IPS-18c (cell line): ENCODE measurements around the gene CRTAC1.

Experiments
- H3K4me3 ChIP-seq: 2 replicates; pipeline ENCODE4 v1.7.0; 2013; ENCODE audit warnings: low read depth, mild to moderate bottlenecking, low read length, moderate library complexity; ENCODE audit not compliant: insufficient read depth
- H3K9me3 ChIP-seq: one replicate; pipeline ENCODE4 v1.6.1; 2013; ENCODE audit warnings: mild to moderate bottlenecking, low read length, moderate library complexity; ENCODE audit not compliant: control insufficient read depth, insufficient read depth

The CRTAC1 gene, protein sequence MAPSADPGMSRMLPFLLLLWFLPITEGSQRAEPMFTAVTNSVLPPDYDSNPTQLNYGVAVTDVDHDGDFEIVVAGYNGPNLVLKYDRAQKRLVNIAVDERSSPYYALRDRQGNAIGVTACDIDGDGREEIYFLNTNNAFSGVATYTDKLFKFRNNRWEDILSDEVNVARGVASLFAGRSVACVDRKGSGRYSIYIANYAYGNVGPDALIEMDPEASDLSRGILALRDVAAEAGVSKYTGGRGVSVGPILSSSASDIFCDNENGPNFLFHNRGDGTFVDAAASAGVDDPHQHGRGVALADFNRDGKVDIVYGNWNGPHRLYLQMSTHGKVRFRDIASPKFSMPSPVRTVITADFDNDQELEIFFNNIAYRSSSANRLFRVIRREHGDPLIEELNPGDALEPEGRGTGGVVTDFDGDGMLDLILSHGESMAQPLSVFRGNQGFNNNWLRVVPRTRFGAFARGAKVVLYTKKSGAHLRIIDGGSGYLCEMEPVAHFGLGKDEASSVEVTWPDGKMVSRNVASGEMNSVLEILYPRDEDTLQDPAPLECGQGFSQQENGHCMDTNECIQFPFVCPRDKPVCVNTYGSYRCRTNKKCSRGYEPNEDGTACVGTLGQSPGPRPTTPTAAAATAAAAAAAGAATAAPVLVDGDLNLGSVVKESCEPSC

DNA sequence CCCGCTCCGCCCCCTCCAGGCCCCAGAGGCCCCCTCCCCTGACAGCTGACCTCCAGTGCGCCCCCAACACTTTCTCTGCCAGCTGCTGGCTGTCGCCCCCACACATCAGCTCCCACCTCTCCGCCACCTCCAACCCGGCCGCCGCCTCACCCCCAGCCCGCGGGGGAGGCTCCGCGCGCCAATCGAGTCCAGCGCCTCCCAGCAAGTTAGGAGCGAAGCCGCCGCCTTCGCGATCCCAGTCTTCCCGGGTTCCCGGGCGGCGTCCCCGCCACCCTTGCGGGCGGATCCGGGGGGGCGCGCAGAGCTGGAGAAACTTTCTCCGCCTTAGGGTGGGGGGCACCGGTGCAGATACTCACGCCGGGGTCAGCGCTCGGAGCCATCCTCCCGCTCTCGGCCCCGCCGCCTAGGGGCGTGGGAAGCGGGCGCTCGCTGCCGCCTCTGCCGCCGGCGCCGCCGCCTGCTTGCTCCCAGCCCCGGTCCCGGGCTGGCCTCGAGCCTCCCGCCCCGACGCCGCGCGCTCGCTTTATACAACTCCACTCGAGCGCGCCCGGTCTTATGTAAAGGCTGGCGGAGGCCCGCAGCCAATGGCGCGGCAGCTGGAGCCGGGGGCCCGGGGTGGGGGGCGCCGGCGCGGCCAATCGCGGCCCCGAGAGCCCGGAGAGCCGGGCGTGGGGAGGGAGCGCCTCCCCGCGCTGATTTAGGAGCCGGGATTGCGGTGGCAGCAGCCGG is at the start of gene CRTAC1:
TSS of gene CRTAC1 (minus strand) at position 529 of the 729 bp plus-strand sequence. CDS start at position 380, 149 bp downstream.
- no peaks in the 10 kb centered on the region for H3K9me3 ChIP-seq
- peak within 1 kb of the TSS; percentile 67 for H3K4me3 ChIP-seq

DNA sequence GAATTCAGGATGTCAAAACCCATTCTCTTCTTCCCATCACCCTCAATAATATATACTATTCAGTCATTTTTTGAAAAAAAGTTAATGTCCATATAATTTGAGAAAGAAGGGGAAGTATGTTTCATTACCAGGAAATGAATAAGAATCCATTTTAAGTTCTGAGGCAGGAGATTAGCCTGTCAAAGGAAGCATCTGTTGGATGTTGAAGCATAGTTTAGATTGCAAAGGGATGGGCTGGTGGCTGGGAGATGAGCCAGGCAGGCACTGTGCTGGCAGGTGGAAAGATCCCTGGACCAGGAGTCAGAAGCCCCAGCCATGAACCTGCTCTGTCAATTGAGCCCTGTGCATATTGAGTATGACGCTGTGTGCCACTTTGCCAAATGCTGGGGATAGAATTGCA is 48.4 kb upstream of the CRTAC1 start:
- no peaks in the 10 kb centered on the region for H3K9me3 ChIP-seq
- H3K4me3 ChIP-seq: no peak overlapping the region

DNA sequence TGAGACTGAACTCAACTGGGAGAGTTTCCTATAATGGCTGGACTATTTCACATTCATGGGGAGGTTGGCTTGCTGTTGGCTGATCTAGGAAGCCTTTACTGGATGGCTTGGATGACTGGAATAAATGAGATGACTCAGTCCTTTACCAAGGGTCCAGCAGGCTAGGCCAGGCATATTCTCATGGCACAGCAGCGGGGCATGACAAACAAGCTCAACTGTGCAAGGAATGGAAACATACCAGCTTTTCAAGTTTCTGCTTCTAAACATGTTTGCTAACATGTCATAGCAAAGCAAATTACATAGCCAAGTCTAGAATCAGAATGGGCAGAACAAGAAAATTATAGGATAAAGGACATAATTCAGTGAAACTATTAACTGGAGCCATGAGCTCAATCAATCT is 46.8 kb upstream of the CRTAC1 start:
- no peaks in the 10 kb centered on the region for H3K9me3 ChIP-seq
- H3K4me3 ChIP-seq: no peak overlapping the region

DNA sequence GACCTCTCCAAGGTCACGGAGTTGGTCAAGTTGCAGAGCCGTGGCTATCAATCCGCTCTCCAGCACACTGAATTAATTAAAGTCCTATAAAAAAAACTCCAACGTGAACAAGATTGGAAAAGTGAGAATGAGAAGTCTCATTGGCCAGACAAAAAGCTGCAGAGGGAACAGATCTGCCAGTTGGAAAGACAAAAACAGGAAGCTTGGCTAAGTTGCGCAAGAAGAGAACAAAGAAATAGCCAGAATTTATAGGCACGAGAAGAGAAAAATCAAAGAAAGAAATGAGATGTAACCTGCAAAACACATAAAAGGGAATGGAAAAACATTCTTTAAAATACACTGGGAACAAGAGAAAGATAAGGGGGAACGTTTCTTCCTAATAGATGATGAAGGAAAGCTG is 45.7 kb upstream of the CRTAC1 start:
- H3K9me3 ChIP-seq: no peaks in the 10 kb centered on the region
- H3K4me3 ChIP-seq: no peak overlapping the region

DNA sequence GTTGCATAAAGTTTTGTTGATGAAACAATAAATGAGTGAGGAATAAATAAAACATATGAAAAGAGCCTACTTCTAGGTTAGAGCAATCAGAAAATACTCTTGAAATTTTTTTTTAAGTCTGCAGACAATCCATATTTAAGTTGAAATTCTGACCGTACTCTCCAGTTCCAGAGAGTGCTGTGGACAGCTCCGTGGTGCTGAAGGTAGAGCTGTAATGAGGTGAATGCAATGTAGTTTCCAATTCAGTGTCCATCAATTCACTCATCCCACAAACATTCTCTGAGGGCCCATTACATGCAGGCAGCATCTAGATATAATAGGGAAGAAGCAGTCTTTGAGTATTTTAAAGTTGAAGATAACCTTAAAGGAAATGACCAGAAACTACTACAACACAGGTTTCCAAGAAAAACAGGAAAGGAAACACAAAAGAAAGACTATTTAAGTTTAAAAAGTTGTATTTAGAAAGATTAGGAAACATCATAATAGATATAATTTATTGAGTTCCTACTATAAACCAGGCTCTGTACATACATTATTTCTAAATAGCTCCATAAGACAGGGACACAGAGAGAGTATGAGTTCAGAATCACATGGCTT is 44.0 kb upstream of the CRTAC1 start:
- Histone ChIP-seq H3K9me3 (no peaks in the 10 kb centered on the region), H3K4me3 (no peak overlapping the region)

DNA sequence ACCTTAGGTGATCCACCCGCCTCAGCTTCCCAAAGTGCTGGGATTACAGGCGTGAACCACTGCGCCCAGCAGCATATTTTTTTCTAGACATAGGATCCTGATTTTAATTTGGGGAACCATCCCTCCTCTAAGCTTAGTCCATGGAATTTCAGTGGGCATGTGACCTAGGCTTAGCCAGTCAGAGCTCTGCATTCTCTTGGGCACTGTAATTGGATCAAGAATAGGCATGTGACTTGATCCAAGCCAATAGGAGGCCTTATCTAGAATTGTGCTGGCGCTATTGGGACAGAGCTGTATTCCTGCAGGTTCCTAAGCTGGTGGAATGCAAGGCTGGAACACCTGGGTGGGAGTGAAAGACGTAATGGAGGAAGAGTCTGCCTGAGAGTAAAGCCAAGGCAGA is 36.7 kb upstream of the CRTAC1 start:
- Histone ChIP-seq H3K4me3 (no peak overlapping the region), H3K9me3 (no peaks in the 10 kb centered on the region)

DNA sequence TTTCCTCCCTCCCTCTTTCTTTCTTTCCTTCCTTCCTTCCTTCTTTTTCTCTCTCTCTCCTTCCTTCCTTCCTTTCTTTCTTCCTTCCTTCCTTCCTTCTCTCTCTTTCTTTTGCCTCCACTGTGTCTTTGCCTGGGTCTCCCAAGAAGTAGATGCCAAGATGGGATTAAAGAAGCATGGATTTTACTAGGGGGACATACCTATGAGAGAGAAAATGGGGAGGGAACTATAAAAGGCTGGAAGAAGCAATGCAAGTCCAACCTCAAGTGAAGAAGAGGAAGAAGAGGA is 33.3 kb upstream of the CRTAC1 start:
- Histone ChIP-seq H3K9me3 (no peaks in the 10 kb centered on the region), H3K4me3 (no peak overlapping the region)

DNA sequence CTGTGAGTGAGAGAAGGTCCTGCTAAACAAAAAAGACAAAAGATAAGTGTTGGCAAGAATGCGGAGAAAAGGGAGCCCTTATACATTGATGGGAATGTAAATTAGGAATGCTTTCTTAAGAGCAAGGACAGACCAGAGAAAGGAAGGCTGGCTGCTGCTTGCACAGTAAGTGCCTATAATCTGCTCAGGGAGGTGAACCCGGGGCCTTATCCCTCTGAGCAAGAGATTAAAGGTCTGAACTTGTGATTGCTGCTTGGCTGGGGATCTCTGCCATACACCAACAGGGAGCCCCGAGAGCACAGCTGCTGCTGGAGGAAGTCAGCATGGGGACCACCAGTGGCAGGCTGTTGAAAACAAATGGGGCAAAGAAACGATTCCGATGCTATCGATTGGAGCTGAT is 32.0 kb upstream of the CRTAC1 start:
- Histone ChIP-seq H3K9me3 (no peaks in the 10 kb centered on the region), H3K4me3 (no peak overlapping the region)

DNA sequence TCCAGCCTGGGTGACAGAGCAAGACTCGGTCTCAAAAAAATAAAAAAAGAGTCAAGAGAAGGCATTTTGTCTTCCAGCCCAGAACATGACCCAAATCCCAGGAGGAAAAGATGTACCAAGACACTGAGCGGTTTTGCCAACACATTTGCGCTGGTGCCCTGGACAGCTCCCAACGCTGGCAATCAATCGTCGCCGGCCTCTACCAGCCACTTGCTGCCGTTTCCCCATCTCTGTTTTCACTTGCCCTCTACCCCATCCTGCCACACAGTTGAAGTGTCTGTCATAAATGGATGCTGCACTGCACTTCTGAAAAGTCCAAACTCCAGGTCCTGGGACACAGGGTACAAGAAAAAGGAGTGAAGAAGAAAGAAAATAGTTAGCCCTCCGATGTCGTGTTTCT is 29.7 kb upstream of the CRTAC1 start:
- no peaks in the 10 kb centered on the region for H3K9me3 ChIP-seq
- no peak overlapping the region for H3K4me3 ChIP-seq

DNA sequence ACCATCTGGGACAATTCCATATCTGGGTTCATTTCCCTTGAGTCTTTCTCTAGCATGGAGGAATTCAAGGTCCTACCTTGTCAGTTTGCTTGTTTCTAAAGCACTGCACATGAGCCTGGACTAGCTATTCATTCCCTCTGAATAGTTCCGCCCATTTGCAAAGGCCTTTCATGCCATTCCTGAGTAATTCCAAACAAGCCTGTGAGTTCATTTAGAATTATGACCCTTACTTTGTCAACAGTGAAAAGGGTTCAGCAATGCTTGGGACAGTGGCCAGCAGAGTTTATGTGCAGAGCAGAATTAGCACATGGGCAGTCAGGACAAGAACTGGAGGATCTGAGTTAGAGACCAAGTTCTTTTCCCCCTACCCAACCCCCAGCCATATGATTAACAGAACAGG is 27.9 kb upstream of the CRTAC1 start:
- H3K4me3 ChIP-seq: no peak overlapping the region

DNA sequence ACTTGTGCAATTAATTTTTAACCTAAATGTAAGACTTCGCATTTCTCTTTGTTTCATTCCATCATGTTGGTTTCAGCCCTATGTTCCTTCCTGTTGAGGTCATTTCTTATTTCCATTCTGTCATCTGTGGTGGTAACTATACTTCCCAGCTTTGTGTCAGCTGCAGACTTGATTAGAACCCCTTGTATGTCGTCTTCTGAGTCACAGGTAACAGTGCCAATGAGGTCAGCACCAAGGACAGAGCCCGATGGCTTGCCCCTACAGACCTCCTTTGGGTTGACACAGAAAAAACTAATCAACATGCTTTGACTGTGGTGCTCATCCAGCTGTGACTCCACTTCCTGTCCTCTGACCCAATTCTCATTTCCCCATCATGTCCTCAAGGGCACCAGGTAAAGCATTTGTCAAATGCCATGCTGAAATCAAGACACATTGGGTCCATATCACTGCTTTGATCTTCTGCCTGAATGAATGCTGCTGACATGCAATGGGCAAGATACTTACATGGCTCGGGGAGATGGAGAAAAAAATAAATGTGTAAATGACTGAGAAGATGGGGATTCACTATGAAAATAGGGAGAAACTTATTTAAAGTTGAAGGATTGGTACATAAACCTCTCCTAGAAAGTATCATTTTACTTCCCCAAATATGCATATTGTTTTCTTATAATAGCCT is 25.6 kb upstream of the CRTAC1 start:
- H3K4me3 ChIP-seq: no peak overlapping the region
- H3K9me3 ChIP-seq: no peaks in the 10 kb centered on the region

More for the DNA sequence above, 27.9 kb upstream of the CRTAC1 start:
- H3K9me3 ChIP-seq: no peaks in the 10 kb centered on the region

DNA sequence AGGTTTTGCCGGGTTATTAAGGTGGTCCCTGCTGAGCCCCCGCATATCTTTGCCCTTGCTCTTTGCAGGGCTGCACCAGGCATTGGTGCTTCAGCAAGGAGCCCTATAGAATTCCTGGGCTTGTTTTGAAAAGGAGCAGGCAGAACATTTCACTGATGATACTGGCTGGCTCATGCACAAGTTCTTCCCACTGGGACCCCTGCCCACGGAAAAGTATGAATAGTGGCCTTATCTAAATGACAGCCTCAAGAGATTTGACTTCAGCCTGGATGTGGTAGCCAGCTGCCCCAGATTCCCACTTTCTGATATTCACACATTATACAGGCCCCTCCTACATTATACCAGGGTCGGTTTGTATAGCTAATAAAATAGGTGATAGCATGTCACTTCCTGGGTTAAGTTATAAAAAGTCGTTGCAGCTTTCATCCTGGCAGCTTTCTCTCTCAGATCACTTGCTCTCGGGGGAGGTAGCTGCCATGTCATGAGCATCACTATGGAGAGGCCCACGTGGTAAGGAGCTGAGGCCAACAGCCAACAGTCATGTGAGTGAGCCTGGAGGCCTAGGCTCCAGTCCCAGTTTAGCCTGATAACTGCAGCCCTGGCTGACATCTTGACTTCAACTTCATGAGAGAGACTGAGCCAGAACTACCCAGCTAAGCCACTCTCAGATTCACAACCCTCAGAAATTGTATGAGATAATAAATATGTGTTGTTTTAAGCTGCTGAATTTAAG is 16.8 kb upstream of the CRTAC1 start:
- H3K9me3 ChIP-seq: no peaks in the 10 kb centered on the region
- no peak overlapping the region for H3K4me3 ChIP-seq

DNA sequence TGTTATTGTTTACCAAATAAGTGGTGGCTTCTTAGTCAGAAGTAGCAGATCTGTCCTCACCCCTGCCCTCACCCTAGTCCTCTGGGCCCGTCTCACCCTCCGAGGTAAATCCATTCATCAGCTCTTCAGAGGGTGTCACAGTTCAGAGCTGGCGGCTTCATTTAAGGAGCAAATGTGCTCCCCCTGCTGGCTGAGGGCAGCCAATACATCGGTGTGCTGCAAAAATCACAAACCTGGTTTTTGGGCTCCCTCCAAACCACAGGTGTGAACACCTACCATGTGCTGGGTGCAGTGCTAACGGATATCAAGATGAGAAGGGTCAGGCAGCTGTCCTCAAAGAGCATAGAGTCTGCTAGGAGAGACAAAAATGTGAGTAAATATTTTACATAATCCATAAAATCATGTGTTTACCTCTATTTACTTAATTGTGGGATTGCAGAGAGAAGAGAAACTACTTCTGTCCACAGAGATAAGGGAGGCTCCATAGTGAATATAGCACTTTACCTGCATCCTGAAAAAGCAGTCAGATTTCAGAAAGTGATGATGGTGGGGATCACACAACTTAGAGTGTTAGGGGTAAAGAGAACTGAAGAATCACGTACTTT is 15.5 kb upstream of the CRTAC1 start:
- no peaks in the 10 kb centered on the region for H3K9me3 ChIP-seq
- H3K4me3 ChIP-seq: no peak overlapping the region

DNA sequence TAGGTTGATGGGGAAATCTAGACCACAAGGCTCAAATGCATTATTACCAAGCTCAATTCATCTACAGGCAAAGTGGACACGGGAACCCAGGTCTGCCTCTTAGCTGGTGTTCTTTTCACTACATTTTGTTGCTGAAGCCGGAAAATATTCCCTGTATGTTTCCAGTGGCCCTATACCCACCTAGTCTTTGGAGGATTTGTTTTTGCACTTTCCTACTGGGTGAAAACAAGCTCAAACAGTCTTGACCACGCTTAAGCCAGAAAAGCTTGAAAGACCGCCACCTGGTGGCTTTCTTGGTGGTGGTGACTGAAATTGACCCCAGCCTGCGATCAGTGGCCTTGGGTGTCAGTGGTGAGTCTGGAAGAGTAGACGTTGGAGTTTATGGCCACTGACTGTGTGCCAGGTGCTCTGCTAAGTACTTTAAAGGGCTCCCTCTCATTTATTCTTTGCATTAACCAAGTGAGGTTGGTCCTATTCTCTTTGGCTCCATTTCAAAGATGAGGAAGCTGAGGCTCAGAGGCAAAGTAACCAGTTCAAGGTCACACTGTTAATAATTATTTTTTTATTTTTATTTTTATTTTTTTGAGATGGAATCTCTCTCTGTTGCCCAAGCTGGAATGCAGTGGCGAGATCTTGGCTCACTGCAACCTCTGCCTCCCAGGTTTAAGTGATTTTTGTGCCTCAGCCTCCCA is 11.1 kb upstream of the CRTAC1 start:
- no peaks in the 10 kb centered on the region for H3K9me3 ChIP-seq
- H3K4me3 ChIP-seq: no peak overlapping the region

DNA sequence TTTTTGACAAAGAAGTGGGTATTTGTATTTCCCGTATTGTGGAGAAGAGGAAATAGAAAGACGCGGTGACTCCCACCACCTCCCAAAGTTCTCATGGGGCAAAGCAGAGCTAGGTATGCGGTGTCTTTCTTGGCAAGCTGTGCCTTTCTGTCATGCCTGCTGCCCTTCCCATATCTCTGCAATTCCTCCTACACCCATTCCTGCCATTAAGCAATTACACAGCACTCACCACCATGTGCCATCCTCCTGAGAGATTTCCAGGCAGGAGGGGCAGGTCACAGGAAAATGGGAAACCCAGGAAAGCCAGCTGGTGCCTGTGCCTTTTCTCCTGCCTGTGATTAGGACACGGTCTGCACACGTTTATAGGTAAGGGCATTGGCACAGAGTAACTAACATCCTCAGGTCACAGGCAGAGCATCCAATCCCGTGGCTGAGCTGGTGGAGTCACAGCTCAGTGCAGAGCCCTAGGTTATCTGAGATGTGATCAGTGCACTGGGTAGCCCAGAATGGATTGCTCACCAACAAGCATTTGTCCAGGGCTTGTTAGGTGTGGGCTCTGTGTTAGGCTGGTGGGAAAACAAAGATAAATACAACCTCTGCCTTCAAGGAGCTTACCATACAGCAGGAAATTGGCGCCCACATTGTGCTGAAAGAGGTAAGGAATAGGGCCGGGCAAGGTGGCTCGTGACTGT is 9.4 kb upstream of the CRTAC1 start:
- H3K4me3 ChIP-seq: no peak overlapping the region
- no peaks in the 10 kb centered on the region for H3K9me3 ChIP-seq
